ENCODE data around the gene FLT3.
"Not testable (repeated sequence)": the region's sequence is repeated elsewhere in the genome, so short reads cannot be mapped to it uniquely, and the experiment has no call there.

Gene FLT3

GRCh38 chr13:28100150-28101121 is at the start of gene FLT3:
Gene FLT3 (minus strand): TSS chr13:28100576. CDS start chr13:28100510, 66 bp downstream.
- no peaks in the 10 kb centered on the region for H3K36me3 ChIP-seq (ENCODE audit: control insufficient read depth, insufficient read depth, low read length)
- H3K27ac ChIP-seq (ENCODE audit: low read depth, low read length): no peak within 1 kb of the TSS
- peaks cover 6% of the 10 kb centered on the region for H3K27me3 ChIP-seq (ENCODE audit: control insufficient read depth, insufficient read depth, low read length)
- H3K9ac ChIP-seq (ENCODE audit: low read length): no peak within 1 kb of the TSS
- no peaks in the 10 kb centered on the region for H3K4me1 ChIP-seq (ENCODE audit: control insufficient read depth, insufficient read depth, low read length)
- peak within 1 kb of the TSS; percentile 17 for H3K4me3 ChIP-seq (ENCODE audit: low read length)

DNA sequence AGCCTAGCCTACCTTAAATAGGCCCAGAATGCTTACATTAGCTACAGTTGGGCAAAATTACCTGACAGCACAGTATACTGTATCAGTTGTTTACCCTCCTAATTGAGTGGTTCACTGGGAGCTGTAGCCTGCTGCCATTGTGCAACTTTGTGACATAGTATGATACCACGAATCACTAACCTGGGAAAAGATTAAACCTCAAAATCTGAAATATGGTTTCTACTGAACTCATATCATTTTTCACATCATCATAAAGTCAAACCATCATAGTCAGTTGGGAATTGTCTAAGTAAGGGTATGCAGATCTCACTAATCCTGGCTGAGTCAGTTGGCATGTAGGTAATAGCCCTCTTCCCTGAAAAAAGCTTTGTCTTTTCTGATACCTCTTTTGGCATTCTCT is 47.1 kb upstream of the FLT3 start:
- Histone ChIP-seq H3K36me3 (ENCODE audit: control insufficient read depth, insufficient read depth, low read length) (no peaks in the 10 kb centered on the region), H3K27me3 (ENCODE audit: control insufficient read depth, insufficient read depth, low read length) (no peaks in the 10 kb centered on the region), H3K9ac (ENCODE audit: low read length) (no peak overlapping the region), H3K4me1 (ENCODE audit: control insufficient read depth, insufficient read depth, low read length) (no peaks in the 10 kb centered on the region), H3K27ac (ENCODE audit: low read depth, low read length) (no peak overlapping the region), H3K4me3 (ENCODE audit: low read length) (no peak overlapping the region)

GRCh38 chr13:28145049-28145448 is 44.7 kb upstream of the FLT3 start:
- Histone ChIP-seq H3K27ac (ENCODE audit: low read depth, low read length) (no peak overlapping the region), H3K9ac (ENCODE audit: low read length) (no peak overlapping the region), H3K27me3 (ENCODE audit: control insufficient read depth, insufficient read depth, low read length) (no peaks in the 10 kb centered on the region), H3K4me3 (ENCODE audit: low read length) (no peak overlapping the region), H3K36me3 (ENCODE audit: control insufficient read depth, insufficient read depth, low read length) (no peaks in the 10 kb centered on the region), H3K4me1 (ENCODE audit: control insufficient read depth, insufficient read depth, low read length) (peaks cover 3% of the 10 kb centered on the region)

DNA sequence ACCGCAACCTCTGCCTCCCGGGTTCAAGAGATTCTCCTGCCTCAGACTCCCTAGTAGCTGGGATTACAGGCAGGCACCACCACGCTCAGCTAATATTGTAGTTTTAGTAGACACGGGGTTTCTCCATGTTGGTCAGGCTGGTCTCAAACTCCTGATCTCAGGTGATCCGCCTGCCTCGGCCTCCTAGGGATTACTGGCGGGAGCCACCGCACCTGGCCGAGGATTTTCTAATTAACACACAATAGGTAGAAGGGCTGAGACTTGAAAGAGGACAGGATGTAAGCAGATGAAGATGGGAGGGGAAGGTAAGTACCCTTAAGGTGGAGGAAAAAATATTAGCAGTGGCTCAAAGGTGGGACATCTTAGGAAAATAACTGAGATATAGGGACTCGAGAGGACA is 41.2 kb upstream of the FLT3 start:
- not testable (repeated sequence) for H3K27ac ChIP-seq (ENCODE audit: low read depth, low read length); H3K9ac ChIP-seq (ENCODE audit: low read length); H3K4me1 ChIP-seq (ENCODE audit: control insufficient read depth, insufficient read depth, low read length); H3K4me3 ChIP-seq (ENCODE audit: low read length); H3K27me3 ChIP-seq (ENCODE audit: control insufficient read depth, insufficient read depth, low read length); H3K36me3 ChIP-seq (ENCODE audit: control insufficient read depth, insufficient read depth, low read length)

DNA sequence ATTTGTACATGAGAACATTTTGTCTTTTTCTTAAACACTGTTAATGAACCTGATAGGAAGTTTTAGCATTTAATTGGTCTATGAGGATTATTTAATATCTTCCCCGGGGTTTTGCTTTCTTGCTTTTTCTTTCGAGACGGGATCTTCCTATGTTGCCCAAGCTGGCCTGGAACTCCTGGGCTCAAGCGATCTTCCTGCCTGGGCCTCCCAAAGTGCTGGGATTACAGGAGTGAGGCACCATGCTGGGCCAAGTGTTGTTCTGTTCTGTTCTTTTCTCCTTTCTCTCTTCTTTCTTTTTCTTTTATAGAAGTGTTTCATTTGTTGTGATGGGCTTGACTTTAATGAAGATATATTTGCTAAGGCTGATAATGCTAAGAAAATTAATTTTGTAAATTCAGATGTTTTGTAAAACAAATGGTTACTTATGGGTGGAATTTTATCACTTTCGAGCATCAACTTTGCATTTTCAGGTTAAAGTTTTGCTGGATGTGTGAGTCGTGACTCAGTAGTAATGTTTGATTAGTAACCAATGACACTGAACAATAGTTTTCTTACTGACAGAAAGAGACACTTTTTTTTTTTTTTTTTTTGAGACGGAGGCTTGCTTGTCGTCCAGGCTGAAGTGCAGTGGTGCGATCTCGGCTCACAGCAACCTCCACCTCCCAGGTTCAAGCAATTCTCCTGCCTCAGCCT is 40.2 kb upstream of the FLT3 start:
- Histone ChIP-seq H3K4me1 (ENCODE audit: control insufficient read depth, insufficient read depth, low read length) (peaks cover 6% of the 10 kb centered on the region), H3K27ac (ENCODE audit: low read depth, low read length) (no peak overlapping the region), H3K4me3 (ENCODE audit: low read length) (peak overlapping the region; percentile 96)

GRCh38 chr13:28138756-28139470 is 38.5 kb upstream of the FLT3 start:
- Histone ChIP-seq H3K27ac (ENCODE audit: low read depth, low read length) (peak overlapping the region; percentile 95), H3K36me3 (ENCODE audit: control insufficient read depth, insufficient read depth, low read length) (no peaks in the 10 kb centered on the region), H3K27me3 (ENCODE audit: control insufficient read depth, insufficient read depth, low read length) (no peaks in the 10 kb centered on the region), H3K9ac (ENCODE audit: low read length) (peak overlapping the region; percentile 51), H3K4me3 (ENCODE audit: low read length) (peak overlapping the region; percentile 96), H3K4me1 (ENCODE audit: control insufficient read depth, insufficient read depth, low read length) (peaks cover 6% of the 10 kb centered on the region)

More for the DNA sequence above, 40.2 kb upstream of the FLT3 start:
- Histone ChIP-seq H3K27me3 (ENCODE audit: control insufficient read depth, insufficient read depth, low read length) (no peaks in the 10 kb centered on the region), H3K9ac (ENCODE audit: low read length) (no peak overlapping the region), H3K36me3 (ENCODE audit: control insufficient read depth, insufficient read depth, low read length) (no peaks in the 10 kb centered on the region)

- Histone ChIP-seq H3K27me3 (ENCODE audit: control insufficient read depth, insufficient read depth, low read length) (no peaks in the 10 kb centered on the region), H3K9ac (ENCODE audit: low read length) (peak within 1 kb of the TSS; percentile 93), H3K27ac (ENCODE audit: low read depth, low read length) (peak within 1 kb of the TSS; percentile 95), H3K4me3 (ENCODE audit: low read length) (peak within 1 kb of the TSS; percentile 96), H3K4me1 (ENCODE audit: control insufficient read depth, insufficient read depth, low read length) (peaks cover 6% of the 10 kb centered on the region), H3K36me3 (ENCODE audit: control insufficient read depth, insufficient read depth, low read length) (no peaks in the 10 kb centered on the region)
Measured at GRCh38 chr13:28138012-28138755, 37.8 kb upstream of the FLT3 start, which contains the start of gene PAN3. Gene PAN3 (plus strand): TSS chr13:28138545. CDS start chr13:28138658, 113 bp downstream.

DNA sequence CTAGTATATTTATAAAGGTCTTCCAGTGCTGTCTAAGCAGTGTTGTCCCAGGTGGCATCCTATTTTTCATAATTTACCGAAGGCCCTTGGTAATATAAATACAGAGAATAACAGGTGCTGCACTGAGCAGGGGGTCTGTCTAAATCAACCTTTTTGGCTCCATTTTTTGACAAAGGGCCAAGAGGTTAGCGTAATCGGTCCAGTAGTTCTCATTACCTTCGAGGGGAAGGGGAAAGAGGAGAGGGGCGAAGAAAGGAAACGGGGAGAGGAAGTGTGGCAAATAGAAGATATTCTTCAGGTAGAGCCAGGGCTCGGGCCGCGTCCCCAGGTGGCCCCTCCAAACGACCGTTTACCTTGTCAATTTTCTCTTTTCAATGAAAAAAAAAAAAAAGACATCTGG is 37.2 kb upstream of the FLT3 start:
- peaks cover 6% of the 10 kb centered on the region for H3K4me1 ChIP-seq (ENCODE audit: control insufficient read depth, insufficient read depth, low read length)
- peak overlapping the region; percentile 93 for H3K9ac ChIP-seq (ENCODE audit: low read length)
- no peaks in the 10 kb centered on the region for H3K27me3 ChIP-seq (ENCODE audit: control insufficient read depth, insufficient read depth, low read length)
- peak overlapping the region; percentile 96 for H3K4me3 ChIP-seq (ENCODE audit: low read length)
- no peaks in the 10 kb centered on the region for H3K36me3 ChIP-seq (ENCODE audit: control insufficient read depth, insufficient read depth, low read length)
- H3K27ac ChIP-seq (ENCODE audit: low read depth, low read length): peak overlapping the region; percentile 95

- no peak overlapping the region for H3K27ac ChIP-seq (ENCODE audit: low read depth, low read length)
- no peaks in the 10 kb centered on the region for H3K27me3 ChIP-seq (ENCODE audit: control insufficient read depth, insufficient read depth, low read length)
- H3K4me1 ChIP-seq (ENCODE audit: control insufficient read depth, insufficient read depth, low read length): peaks cover 6% of the 10 kb centered on the region
- H3K4me3 ChIP-seq (ENCODE audit: low read length): peak overlapping the region; percentile 96
- H3K36me3 ChIP-seq (ENCODE audit: control insufficient read depth, insufficient read depth, low read length): no peaks in the 10 kb centered on the region
- H3K9ac ChIP-seq (ENCODE audit: low read length): no peak overlapping the region
Measured at GRCh38 chr13:28136916-28137315, 36.5 kb upstream of the FLT3 start.

GRCh38 chr13:28131646-28132045 is 31.3 kb upstream of the FLT3 start:
- Histone ChIP-seq H3K27me3 (ENCODE audit: control insufficient read depth, insufficient read depth, low read length) (no peaks in the 10 kb centered on the region), H3K9ac (ENCODE audit: low read length) (no peak overlapping the region), H3K4me1 (ENCODE audit: control insufficient read depth, insufficient read depth, low read length) (no peaks in the 10 kb centered on the region), H3K4me3 (ENCODE audit: low read length) (no peak overlapping the region), H3K27ac (ENCODE audit: low read depth, low read length) (no peak overlapping the region), H3K36me3 (ENCODE audit: control insufficient read depth, insufficient read depth, low read length) (no peaks in the 10 kb centered on the region)

DNA sequence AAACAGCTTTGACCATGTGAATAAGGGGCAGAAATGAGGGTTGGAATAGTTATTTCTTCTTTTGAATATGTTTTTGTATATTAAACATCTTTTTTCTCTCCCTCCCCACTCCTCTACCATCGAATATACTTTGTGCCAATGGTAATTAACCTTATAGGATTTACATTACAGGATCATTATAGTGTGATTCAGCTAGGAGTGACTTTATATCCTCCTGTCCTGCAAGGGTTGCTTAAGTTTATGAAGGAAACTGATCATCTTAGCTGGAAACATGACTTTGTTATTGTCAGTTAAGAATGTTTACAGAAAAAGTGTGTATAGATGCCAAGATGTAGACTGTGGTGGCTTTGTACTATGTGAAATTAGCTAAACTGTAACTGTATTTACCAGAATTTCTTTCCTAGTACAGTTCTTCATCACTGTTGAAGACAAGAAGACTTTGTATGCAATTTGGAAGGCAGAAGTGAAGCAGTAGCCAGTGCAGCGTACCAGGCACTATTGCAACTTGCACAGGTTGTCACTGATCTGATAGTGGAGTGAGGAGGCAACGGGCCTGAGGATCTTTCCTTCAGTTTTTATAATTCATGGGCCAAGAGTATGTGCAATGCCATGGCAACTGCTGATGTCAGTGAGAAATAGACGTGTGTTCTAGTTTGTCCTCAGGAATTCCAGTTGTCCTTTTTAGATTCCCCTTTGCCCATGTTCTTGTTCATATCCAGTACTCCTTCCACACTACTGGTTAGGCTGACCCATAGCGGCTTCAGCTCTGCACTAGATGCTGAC is 29.7 kb upstream of the FLT3 start:
- H3K36me3 ChIP-seq (ENCODE audit: control insufficient read depth, insufficient read depth, low read length): no peaks in the 10 kb centered on the region
- H3K27ac ChIP-seq (ENCODE audit: low read depth, low read length): no peak overlapping the region
- no peak overlapping the region for H3K9ac ChIP-seq (ENCODE audit: low read length)
- H3K4me3 ChIP-seq (ENCODE audit: low read length): no peak overlapping the region
- no peaks in the 10 kb centered on the region for H3K27me3 ChIP-seq (ENCODE audit: control insufficient read depth, insufficient read depth, low read length)
- H3K4me1 ChIP-seq (ENCODE audit: control insufficient read depth, insufficient read depth, low read length): no peaks in the 10 kb centered on the region
